ENCODE results near the gene XK.

GRCh38 chrX:37765507-37765906, 79.9 kb downstream of the XK start:
- TF ChIP-seq CTCF (IDR thresholded peaks at IDR 0.05) (no peak), EZH2 (IDR thresholded peaks at IDR 0.05; ENCODE audit: borderline replicate concordance, insufficient read depth, low read depth, low read length, poor library complexity, severe bottlenecking) (no peak)
